ENCODE results near the gene GPBP1.
"Not testable (repeated sequence)": the region's sequence is repeated elsewhere in the genome, so short reads cannot be mapped to it uniquely, and the experiment has no call there.

Gene GPBP1

DNA sequence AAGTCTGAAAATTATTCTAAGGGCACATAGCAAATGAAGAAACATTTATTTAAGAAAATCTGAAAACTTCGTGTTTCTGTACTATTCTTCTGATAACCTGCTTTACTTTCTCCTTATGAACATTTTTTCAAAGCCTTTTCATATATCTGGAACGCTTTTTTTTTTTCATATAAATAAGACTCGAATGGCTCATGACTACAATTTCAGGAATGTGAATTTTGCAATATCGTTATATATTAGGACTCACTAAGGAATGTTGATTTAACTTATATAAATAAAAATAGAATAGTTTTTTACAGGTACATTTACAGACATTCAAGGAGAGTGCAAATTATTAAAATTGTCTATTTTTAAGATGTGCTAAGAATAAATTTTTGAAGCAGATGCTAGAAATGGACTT lies 42.9 kb downstream of the GPBP1 start:
- DNase-seq: no peak

GRCh38 chr5:57219386-57219785 lies 45.5 kb downstream of the GPBP1 start:
- DNase-seq: no peak

DNA sequence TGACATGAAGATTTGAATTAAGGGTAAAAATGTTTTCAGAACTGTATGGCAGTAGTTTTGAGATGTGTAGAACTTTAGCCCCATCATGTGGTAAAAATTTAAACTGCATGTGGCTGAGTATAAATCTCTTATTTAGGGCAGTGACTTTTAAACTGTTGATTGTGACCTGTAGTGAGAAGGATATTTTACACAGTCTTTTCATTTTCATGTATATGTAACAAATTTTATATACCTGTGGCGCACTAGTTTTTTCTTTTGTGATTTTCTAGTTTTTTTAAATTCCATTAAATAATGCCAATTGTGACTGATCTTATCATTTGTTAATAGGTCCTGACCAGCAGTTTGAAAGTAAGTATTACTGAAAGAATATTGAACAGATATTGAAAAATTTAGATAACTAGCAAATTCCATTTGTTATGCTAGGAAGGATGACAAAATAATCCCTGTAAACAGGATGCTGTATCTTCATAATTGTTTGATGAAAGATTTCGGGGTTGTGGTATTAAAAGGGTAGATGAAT lies 47.2 kb downstream of the GPBP1 start:
- no peak for DNase-seq

GRCh38 chr5:57225553-57225952 lies 51.7 kb downstream of the GPBP1 start:
- no peak for DNase-seq

DNA sequence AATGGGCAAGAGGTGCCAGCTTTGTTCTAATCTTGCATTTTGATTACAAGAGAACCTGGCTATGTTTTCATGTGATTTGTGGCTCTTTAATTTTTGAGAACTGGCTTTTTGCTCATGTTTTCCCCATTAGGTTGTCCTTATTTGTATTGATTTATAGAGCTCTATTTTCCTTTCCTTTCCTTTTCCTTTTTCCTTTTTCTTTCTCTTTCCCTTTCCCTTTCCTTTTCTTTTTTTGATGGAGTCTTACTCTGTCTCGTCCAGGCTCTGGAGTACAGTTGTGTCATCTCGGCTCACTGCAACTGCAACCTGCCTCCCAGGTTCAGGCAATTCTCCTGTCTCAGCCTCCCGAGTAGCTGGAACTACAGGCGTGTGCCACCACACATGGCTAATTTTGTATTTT lies 55.5 kb downstream of the GPBP1 start:
- DNase-seq: no peak

GRCh38 chr5:57231607-57232006 lies 57.7 kb downstream of the GPBP1 start:
- no peak for DNase-seq

- no peak for DNase-seq
Observed at GRCh38 chr5:57232293-57233033, 58.6 kb downstream of the GPBP1 start.

- no peak for DNase-seq
Observed at GRCh38 chr5:57243286-57244137, 69.7 kb downstream of the GPBP1 start.

- DNase-seq: no peak
Observed at GRCh38 chr5:57244331-57244730, 70.5 kb downstream of the GPBP1 start.

DNA sequence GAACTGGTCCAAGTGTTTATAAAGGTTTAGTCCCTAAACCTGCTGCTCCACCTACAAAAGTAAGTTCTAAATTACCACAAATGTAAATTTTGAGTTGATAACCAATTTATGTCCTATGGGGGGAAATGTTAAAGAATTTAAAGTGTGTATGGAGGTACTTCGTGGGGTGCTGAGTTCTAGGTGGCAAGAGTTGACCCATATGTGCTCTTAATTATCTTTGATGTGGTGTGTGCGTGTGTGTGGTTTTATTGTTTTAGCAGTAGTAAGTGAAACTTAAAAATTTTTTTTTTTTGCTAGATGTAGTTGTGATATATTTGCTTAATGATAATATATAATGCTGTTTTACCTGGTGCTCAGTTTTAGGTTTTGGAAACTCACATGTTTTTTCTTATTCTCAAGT lies 72.6 kb downstream of the GPBP1 start:
- DNase-seq: no peak

DNA sequence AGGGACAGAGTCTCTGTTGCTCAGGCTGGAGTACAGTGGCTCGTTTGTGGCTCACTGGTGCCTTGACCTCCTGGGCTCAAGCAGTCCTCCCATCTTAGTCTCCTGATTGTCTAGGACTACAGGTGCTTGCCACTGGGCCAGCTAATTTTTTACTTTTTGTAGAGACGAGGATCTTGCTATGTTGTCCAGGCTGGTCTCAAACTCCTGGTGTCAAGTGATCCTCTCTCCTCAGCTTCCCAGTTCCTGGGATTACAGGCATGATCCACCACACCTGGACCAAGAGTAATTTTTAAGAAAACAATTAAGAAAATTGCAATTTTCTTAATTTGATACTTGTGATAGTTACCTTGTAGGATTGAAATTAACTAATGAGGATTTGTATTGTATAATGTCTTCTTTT lies 73.9 kb downstream of the GPBP1 start:
- no peak for DNase-seq

GRCh38 chr5:57249265-57249874 lies 75.5 kb downstream of the GPBP1 start:
- DNase-seq: no peak

DNA sequence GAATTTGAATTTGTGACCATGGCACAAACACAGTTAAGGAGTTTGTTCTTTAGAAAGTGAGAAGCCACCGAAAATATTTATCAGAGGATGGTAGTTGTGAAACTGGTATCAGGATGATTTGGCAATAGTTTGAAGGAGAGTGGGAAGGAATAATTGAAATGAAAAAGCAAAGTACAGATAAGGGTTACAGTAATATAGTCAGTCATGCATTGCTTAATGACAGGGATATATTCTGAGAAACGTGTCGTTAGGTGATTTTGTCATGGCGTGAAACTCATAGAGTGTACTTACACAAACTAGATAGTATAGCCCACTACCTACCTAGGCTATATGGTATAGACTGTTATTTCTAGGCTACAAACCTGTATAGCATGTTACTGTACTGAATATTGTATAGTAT lies 84.2 kb downstream of the GPBP1 start:
- no peak for DNase-seq

- no peak for DNase-seq
Observed at GRCh38 chr5:57258943-57259342, 85.1 kb downstream of the GPBP1 start.

- no peak for DNase-seq
Observed at GRCh38 chr5:57259704-57260103, 85.8 kb downstream of the GPBP1 start.

GRCh38 chr5:57262541-57262940 lies 88.7 kb downstream of the GPBP1 start:
- DNase-seq: no peak

- DNase-seq: no peak
Observed at GRCh38 chr5:57267805-57268204, 93.9 kb downstream of the GPBP1 start.

DNA sequence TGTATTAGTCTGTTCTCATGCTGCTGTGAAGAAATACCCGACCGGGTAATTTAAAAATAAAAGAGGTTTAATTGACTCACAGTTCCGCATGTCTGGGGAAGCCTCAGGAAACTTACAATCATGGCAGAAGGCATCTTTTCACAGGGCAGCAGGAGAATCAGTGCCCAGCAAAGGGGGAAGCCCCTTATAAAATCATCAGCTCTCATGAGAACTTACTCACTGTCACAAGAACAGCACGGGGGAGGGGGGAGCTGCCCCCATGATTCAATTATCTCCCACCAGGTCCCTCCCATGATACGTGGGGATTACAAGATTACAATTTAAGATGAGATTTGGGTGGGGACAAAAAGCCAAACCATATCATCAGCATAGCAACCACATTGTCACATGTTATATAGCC lies 102.5 kb downstream of the GPBP1 start:
- DNase-seq: no peak

DNA sequence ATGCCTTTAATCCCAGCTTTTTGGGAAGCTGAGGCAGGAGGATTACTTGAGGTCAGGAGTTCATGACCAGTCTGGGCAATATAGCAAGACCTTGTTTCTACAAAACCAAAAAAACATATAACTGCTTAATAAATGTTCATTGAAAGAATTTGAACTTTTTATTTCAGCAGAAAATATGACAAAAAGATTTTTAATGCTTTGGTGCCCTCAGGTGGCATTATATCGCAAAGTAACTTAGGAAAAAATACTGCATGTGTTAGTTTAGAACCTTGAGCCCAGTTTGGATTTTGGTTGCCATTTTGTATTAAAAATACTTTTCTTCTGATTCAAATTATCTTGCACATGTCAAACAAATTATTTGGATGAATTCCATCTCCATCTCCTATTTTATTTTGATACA lies 103.2 kb downstream of the GPBP1 start:
- no peak for DNase-seq

DNA sequence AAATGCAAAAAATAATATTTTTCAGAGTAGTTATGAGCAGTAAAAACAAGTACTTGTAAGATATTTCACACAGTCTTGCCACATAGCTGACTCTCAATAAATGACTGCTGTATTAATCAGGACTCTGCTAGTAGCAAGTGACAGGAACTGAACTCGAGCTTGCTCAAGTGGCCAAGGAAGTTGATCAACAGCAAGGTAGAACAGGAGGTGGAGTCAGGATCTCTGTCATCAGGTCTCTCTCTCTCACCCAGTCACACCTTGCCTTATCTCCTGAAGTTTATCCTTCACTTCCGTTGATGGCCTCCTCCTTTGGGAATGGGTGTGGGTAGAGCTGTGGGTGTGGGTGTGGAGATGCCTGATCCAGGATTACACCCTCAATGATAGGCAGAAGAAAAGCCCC lies 107.0 kb downstream of the GPBP1 start:
- DNase-seq: no peak

GRCh38 chr5:57285084-57285483 lies 111.2 kb downstream of the GPBP1 start:
- not testable (repeated sequence) for DNase-seq

DNA sequence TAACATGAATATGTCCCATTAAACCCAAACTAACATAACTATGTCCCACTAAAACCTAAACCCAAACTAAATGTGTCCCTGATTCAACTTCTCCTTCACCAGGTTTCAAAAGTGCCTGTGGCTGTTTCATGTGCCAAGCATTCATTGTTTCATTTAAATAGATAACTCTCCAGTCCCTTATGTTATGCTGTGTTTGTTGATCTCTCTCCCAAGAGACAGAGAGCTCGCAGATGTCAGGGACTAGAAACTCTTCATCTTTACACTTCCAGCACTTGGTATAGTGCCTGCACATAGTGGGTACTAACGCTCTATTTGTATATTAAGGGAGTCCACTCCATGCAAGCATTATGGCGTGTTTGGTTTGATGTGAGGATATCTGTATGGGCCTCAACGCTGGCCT lies 118.0 kb downstream of the GPBP1 start:
- no peak for DNase-seq

- DNase-seq: no peak
Observed at GRCh38 chr5:57292336-57292735, 118.5 kb downstream of the GPBP1 start.

Measured in activated CD8-positive, alpha-beta memory T cell treated with anti-CD3 and anti-CD28 coated beads, Interleukin-2, amount 50 U/mL, for 4 hours (primary cell).